ENCODE results near the gene OR5AU1. TPM values are rescaled to one million over a fixed set of nuclear protein-coding genes. Genes with fewer than 3 reads are reported as not detected.

OR5AU1 gene
- total RNA-seq = not detected

GRCh38 chr14:21155963-21156362, at the start of gene OR5AU1:
TSS of gene OR5AU1 (minus strand) at chr14:21156063. CDS start at chr14:21155872, 191 bp downstream.
- H3K36me3 ChIP-seq (ENCODE audit: control insufficient read depth in 3 of 3, insufficient read depth in 3 of 3, low read length in 3 of 3) = no peaks in the 10 kb centered on the region
- H3K4me3 ChIP-seq (ENCODE audit: low read length in 3 of 3) = no peak within 1 kb of the TSS
- no peak within 1 kb of the TSS for H3K9ac ChIP-seq (ENCODE audit: low read depth in 1 of 3, low read length in 3 of 3)

GRCh38 chr14:21205026-21205677, 49.3 kb upstream of the OR5AU1 start:
- H3K27ac ChIP-seq (ENCODE audit: low read depth, low read length) = no peak overlapping the region
- peaks cover 11 to 33% (median 28%) of the 10 kb centered on the region in 3 donors for H3K36me3 ChIP-seq (ENCODE audit: control insufficient read depth in 3 of 3, insufficient read depth in 3 of 3, low read length in 3 of 3)

More at GRCh38 chr14:21155963-21156362, at the start of gene OR5AU1:
- Histone ChIP-seq H3K9me3 (ENCODE audit: control insufficient read depth in 3 of 3, low read length in 3 of 3) (no peaks in the 10 kb centered on the region), H3K4me1 (ENCODE audit: control insufficient read depth in 3 of 3, insufficient read depth in 3 of 3, low read length in 3 of 3) (no peaks in the 10 kb centered on the region), H3K27ac (ENCODE audit: low read depth, low read length) (no peak within 1 kb of the TSS), H3K27me3 (ENCODE audit: control insufficient read depth in 3 of 3, insufficient read depth in 3 of 3, low read length in 3 of 3) (peaks cover 0 to 6% (median 3%) of the 10 kb centered on the region in 3 donors)

DNA sequence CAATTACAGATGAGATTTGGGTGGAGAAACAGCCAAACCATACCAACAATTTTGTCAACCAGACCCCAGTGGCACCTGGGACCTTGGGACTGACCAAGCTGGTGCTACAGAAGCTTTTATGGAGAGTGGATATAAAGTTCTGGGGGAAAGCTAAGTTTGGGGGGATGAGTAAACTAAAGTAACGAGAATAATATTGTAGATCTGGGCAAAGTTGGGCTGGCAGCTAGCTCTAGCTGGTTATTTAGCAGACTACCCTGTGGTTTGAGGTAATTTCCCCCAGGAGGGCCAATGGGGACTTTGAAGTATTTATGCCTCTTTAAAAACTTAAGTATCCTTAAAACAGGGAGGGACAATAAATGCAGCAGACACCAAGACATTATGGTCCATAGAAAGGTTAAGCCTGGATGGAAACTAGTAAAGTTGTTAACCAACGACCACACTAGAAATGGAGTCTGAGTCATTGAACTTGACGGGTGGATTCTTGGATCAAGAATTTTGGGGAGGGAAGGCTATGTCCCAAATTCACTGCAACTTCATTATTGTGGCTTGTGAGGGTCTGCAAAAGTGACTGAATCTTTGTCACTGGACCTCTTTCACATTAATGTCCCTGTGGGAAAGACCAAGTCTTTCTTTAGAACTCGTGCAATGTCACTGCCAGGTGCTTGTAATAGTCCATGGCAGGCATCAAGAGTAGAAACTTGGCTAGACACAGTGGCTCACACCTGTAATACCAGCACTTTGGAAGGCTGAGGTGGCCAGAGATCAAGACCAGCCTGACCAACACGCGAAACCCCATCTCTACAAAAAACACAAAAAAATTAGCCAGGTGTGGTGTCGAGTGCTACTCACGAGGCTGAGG, 48.5 kb upstream of the OR5AU1 start:
- Histone ChIP-seq H3K4me3 (ENCODE audit: low read length in 3 of 3) (no peak overlapping the region), H3K9me3 (ENCODE audit: control insufficient read depth in 3 of 3, low read length in 3 of 3) (no peaks in the 10 kb centered on the region), H3K27ac (ENCODE audit: low read depth, low read length) (no peak overlapping the region), H3K9ac (ENCODE audit: low read depth in 1 of 3, low read length in 3 of 3) (no peak overlapping the region), H3K27me3 (ENCODE audit: control insufficient read depth in 3 of 3, insufficient read depth in 3 of 3, low read length in 3 of 3) (no peaks in the 10 kb centered on the region), H3K4me1 (ENCODE audit: control insufficient read depth in 3 of 3, insufficient read depth in 3 of 3, low read length in 3 of 3) (peaks cover 0 to 7% (median 3%) of the 10 kb centered on the region in 3 donors), H3K36me3 (ENCODE audit: control insufficient read depth in 3 of 3, insufficient read depth in 3 of 3, low read length in 3 of 3) (peaks cover 6 to 26% (median 20%) of the 10 kb centered on the region in 3 donors)

More at GRCh38 chr14:21205026-21205677, 49.3 kb upstream of the OR5AU1 start:
- Histone ChIP-seq H3K9me3 (ENCODE audit: control insufficient read depth in 3 of 3, low read length in 3 of 3) (no peaks in the 10 kb centered on the region), H3K9ac (ENCODE audit: low read depth in 1 of 3, low read length in 3 of 3) (no peak overlapping the region), H3K4me3 (ENCODE audit: low read length in 3 of 3) (no peak overlapping the region), H3K4me1 (ENCODE audit: control insufficient read depth in 3 of 3, insufficient read depth in 3 of 3, low read length in 3 of 3) (peaks cover 0 to 7% (median 3%) of the 10 kb centered on the region in 3 donors), H3K27me3 (ENCODE audit: control insufficient read depth in 3 of 3, insufficient read depth in 3 of 3, low read length in 3 of 3) (no peaks in the 10 kb centered on the region)

DNA sequence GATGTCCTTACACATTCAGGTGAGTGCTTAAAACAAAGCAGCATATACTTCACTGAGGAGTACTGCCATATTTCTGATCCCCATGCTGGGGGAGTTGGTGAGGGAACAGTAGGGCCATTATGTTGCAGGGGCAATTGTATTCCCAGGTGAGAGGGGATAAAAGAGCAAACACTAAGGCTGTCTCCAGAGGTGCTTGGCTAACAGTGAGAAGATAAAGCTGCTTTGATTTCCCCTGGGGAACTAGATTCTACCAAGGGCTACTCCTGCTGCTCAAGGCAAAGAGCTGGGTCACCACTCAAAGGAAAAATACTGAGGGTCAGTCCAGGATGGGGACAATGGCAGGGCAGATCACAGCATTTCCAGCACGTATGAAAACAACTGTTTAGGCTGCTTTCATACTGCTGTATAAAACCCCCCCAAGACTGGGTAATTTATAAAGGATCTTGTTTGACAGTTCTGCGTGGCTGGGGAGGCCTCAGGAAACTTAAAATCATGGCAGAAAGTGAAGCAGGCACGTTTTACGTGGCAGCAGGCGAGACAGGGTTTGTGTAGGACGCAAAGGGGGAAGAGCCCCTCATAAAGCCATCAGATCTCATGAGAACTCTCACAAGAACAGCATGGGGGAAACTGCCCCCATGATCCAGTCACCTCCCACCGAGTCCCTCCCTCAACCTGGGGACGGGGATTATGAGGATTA, 47.8 kb upstream of the OR5AU1 start:
- Histone ChIP-seq H3K36me3 (ENCODE audit: control insufficient read depth in 3 of 3, insufficient read depth in 3 of 3, low read length in 3 of 3) (peaks cover 1 to 19% (median 15%) of the 10 kb centered on the region in 3 donors), H3K4me1 (ENCODE audit: control insufficient read depth in 3 of 3, insufficient read depth in 3 of 3, low read length in 3 of 3) (peaks cover 0 to 7% (median 3%) of the 10 kb centered on the region in 3 donors), H3K27me3 (ENCODE audit: control insufficient read depth in 3 of 3, insufficient read depth in 3 of 3, low read length in 3 of 3) (no peaks in the 10 kb centered on the region), H3K4me3 (ENCODE audit: low read length in 3 of 3) (no peak overlapping the region), H3K9ac (ENCODE audit: low read depth in 1 of 3, low read length in 3 of 3) (no peak overlapping the region), H3K27ac (ENCODE audit: low read depth, low read length) (no peak overlapping the region), H3K9me3 (ENCODE audit: control insufficient read depth in 3 of 3, low read length in 3 of 3) (no peaks in the 10 kb centered on the region)

DNA sequence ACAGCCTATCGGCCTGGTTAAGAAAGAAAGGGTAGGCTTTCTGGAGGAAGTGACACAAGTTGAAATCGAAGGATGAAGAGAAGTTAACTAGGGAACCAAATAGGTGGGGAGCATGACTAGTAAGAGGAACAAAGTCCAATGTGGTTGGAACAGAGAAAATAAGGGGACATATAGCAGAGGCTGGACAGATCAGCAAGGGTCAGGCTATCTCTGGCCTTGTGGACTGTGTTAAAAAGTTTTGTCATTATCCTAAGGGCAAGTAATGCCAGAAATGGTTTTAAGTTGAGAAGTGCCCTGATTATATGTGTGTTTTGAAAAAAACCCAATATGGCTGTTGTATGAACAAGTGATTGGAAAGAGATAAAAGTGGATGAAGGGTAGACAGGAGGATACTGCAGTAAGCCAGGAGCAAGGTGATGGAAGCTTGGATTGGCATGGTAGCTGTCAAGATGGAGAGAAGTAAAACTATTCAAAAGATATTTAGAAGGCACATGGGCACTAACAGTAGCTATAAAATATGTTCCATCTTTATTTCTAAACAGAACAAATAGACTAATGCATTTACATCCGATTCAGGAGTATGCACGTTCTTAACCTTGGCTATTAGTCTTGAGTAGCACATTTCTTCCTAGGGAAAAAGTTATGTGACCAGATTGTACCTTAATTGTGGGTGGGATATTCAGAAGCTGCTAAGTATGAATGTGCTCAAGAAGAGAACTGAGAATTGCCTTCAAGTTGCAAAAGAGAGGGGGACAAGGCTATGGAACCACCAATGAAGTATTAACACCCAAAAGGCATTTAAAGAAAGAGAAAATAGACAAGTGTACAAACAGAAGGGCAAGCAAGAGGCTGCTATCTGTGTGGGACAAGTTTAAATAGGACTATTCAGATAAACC, 46.8 kb upstream of the OR5AU1 start:
- H3K36me3 ChIP-seq (ENCODE audit: control insufficient read depth in 3 of 3, insufficient read depth in 3 of 3, low read length in 3 of 3) = peaks cover 0 to 10% (median 9%) of the 10 kb centered on the region in 3 donors
- no peak overlapping the region for H3K9ac ChIP-seq (ENCODE audit: low read depth in 1 of 3, low read length in 3 of 3)
- no peak overlapping the region for H3K27ac ChIP-seq (ENCODE audit: low read depth, low read length)
- H3K9me3 ChIP-seq (ENCODE audit: control insufficient read depth in 3 of 3, low read length in 3 of 3) = no peaks in the 10 kb centered on the region
- H3K4me1 ChIP-seq (ENCODE audit: control insufficient read depth in 3 of 3, insufficient read depth in 3 of 3, low read length in 3 of 3) = peaks cover 0 to 7% (median 3%) of the 10 kb centered on the region in 3 donors
- no peak overlapping the region for H3K4me3 ChIP-seq (ENCODE audit: low read length in 3 of 3)
- H3K27me3 ChIP-seq (ENCODE audit: control insufficient read depth in 3 of 3, insufficient read depth in 3 of 3, low read length in 3 of 3) = no peaks in the 10 kb centered on the region

DNA sequence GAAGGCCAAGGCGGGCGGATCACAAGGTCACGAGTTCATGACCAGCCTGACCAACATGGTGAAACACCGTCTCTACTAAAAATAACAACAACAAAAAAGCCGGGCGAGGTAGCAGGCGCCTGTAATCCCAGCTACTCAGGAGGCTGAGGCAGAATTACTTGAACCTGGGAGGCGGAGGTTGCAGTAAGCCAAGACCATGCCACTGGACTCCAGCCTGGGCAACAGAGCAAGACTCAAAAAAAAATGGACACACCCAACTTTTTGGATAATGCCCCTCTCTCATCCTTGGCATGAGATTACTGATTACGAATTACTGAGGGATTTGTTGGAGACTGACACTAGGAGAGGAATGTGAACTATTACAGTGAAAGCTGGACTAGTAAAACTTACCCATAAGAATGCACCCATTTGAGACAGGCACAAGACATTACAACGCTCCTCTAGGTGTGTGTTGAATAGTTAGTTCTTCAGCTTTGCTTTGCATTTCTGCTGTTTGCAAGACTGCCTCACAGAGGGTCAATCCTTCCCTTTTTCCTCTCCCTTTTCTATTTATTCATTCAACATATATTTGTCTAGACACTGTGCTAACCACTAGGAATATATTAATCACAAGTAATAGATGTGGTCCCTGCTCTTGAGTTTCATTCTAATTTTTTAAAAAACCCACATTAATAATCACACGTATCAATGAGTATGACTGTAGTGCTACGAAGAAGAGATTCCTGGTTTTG, 46.0 kb upstream of the OR5AU1 start:
- peaks cover 0 to 2% (median 0%) of the 10 kb centered on the region in 3 donors for H3K9me3 ChIP-seq (ENCODE audit: control insufficient read depth in 3 of 3, low read length in 3 of 3)
- no peak overlapping the region for H3K9ac ChIP-seq (ENCODE audit: low read depth in 1 of 3, low read length in 3 of 3)
- peaks cover 0 to 7% (median 3%) of the 10 kb centered on the region in 3 donors for H3K4me1 ChIP-seq (ENCODE audit: control insufficient read depth in 3 of 3, insufficient read depth in 3 of 3, low read length in 3 of 3)
- no peaks in the 10 kb centered on the region for H3K27me3 ChIP-seq (ENCODE audit: control insufficient read depth in 3 of 3, insufficient read depth in 3 of 3, low read length in 3 of 3)
- H3K27ac ChIP-seq (ENCODE audit: low read depth, low read length) = no peak overlapping the region
- no peak overlapping the region for H3K4me3 ChIP-seq (ENCODE audit: low read length in 3 of 3)
- peaks cover 0 to 6% (median 4%) of the 10 kb centered on the region in 3 donors for H3K36me3 ChIP-seq (ENCODE audit: control insufficient read depth in 3 of 3, insufficient read depth in 3 of 3, low read length in 3 of 3)

DNA sequence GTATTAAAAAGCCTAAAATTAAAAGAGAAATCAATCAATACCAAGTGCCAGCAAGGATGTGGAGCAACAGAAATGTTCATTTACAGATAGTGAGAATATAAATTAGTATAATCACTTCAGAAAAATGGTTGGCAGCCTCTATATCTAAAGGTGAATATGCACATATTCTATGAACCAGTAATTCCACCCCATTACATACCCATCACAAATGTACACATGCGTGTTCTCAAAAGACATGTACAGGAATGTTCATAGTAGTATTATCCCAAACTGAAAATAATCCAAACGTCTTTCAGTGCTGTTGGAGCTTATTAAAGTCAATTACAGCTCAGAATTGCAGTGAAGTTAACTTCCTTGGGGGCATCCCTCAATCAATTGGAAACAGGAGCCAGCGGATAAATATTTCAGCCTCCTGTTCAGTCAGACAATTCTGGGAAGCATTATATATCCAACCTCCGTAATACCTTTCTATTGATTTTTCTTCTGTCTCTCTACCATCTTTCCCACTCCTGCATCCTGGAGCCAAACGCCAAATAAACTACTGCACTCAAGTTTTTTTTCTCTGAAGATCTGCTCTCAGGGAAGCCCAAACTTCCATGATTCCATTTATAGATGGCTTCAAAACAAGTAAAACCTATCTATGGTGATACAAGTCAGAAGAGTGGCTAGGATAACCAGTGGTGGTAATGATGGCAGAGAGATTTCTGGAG, 45.0 kb upstream of the OR5AU1 start:
- Histone ChIP-seq H3K36me3 (ENCODE audit: control insufficient read depth in 3 of 3, insufficient read depth in 3 of 3, low read length in 3 of 3) (peaks cover 0 to 4% (median 3%) of the 10 kb centered on the region in 3 donors), H3K9me3 (ENCODE audit: control insufficient read depth in 3 of 3, low read length in 3 of 3) (peaks cover 0 to 2% (median 0%) of the 10 kb centered on the region in 3 donors), H3K27ac (ENCODE audit: low read depth, low read length) (no peak overlapping the region), H3K9ac (ENCODE audit: low read depth in 1 of 3, low read length in 3 of 3) (no peak overlapping the region), H3K4me3 (ENCODE audit: low read length in 3 of 3) (no peak overlapping the region), H3K27me3 (ENCODE audit: control insufficient read depth in 3 of 3, insufficient read depth in 3 of 3, low read length in 3 of 3) (no peaks in the 10 kb centered on the region), H3K4me1 (ENCODE audit: control insufficient read depth in 3 of 3, insufficient read depth in 3 of 3, low read length in 3 of 3) (peaks cover 0 to 3% (median 3%) of the 10 kb centered on the region in 3 donors)

- no peak overlapping the region for H3K27ac ChIP-seq (ENCODE audit: low read depth, low read length)
- no peak overlapping the region for H3K9ac ChIP-seq (ENCODE audit: low read depth in 1 of 3, low read length in 3 of 3)
- H3K4me1 ChIP-seq (ENCODE audit: control insufficient read depth in 3 of 3, insufficient read depth in 3 of 3, low read length in 3 of 3) = peaks cover 0 to 3% (median under 1%) of the 10 kb centered on the region in 3 donors
- peaks cover 0 to 3% (median 3%) of the 10 kb centered on the region in 3 donors for H3K36me3 ChIP-seq (ENCODE audit: control insufficient read depth in 3 of 3, insufficient read depth in 3 of 3, low read length in 3 of 3)
- no peak overlapping the region for H3K4me3 ChIP-seq (ENCODE audit: low read length in 3 of 3)
- H3K27me3 ChIP-seq (ENCODE audit: control insufficient read depth in 3 of 3, insufficient read depth in 3 of 3, low read length in 3 of 3) = no peaks in the 10 kb centered on the region
- H3K9me3 ChIP-seq (ENCODE audit: control insufficient read depth in 3 of 3, low read length in 3 of 3) = peaks cover 0 to 2% (median 0%) of the 10 kb centered on the region in 3 donors
Measured at GRCh38 chr14:21199611-21200560, 44.0 kb upstream of the OR5AU1 start.

All from skeletal muscle tissue (tissue), 4 donors.